ENCODE data around the gene LRBA. TPM values are rescaled to one million over a fixed set of nuclear protein-coding genes. Genes with fewer than 3 reads are reported as not detected.

LRBA gene
- total and polyA plus RNA-seq, 2 donors (not counting 3 experiments of a cell fraction or from before 2014, with no cell fraction given) = 18.0 to 35.1 TPM

GRCh38 chr4:150264595-150265161, 750.4 kb downstream of the LRBA start:
- Histone ChIP-seq H4K20me1 (replicated peaks; ENCODE audit: control insufficient read depth, extremely low read depth, insufficient read depth, low read length) (no peaks in the 10 kb centered on the region), H3K9me3 (replicated peaks; ENCODE audit: control insufficient read depth, insufficient read depth, low read length) (no peaks in the 10 kb centered on the region), H3K4me2 (ENCODE audit: insufficient read depth, low read length) (no peak overlapping the region), H3K36me3 (ENCODE audit: control insufficient read depth in 2 of 2, extremely low read depth in 1 of 2, insufficient read depth in 2 of 2, low read length in 2 of 2) (no peaks in the 10 kb centered on the region), H3K4me1 (ENCODE audit: control insufficient read depth, extremely low read depth, insufficient read depth, low read length) (no peaks in the 10 kb centered on the region), H3K27me3 (ENCODE audit: control insufficient read depth in 2 of 2, insufficient read depth in 2 of 2, low read length in 2 of 2) (no peaks in the 10 kb centered on the region), H3K9ac (replicated peaks; ENCODE audit: extremely low read depth, insufficient read depth, low read length) (no peak overlapping the region), H3K4me3 (replicated peaks in 1 of 3; ENCODE audit: insufficient read depth in 1 of 3, low read depth in 1 of 3, low read length in 3 of 3) (no peak overlapping the region), H2AFZ (ENCODE audit: low read depth, low read length) (no peak overlapping the region), H3K79me2 (ENCODE audit: control insufficient read depth, insufficient read depth, low read length) (no peaks in the 10 kb centered on the region), H3K27ac (ENCODE audit: insufficient read depth, low read depth, low read length) (no peak overlapping the region), H3K9me1 (replicated peaks; ENCODE audit: control insufficient read depth, extremely low read depth, insufficient read depth, low read length) (no peaks in the 10 kb centered on the region)
- dilution Hi-C loops (cut with MboI; ENCODE audit: extremely low pct_ligation_motif_present, low sequenced_read_pairs) = no loop called here
- intact Hi-C loops (cut with micrococcal nuclease) = no loop called here
- TF ChIP-seq FOS (IDR thresholded peaks at IDR 0.05; ENCODE audit: borderline replicate concordance, insufficient read depth, low read length) = no peak
- ChIA-PET CTCF (interaction anchor here (0.9 to 1.3 kb wide), 4 partner anchors 16 to 602 kb away, joined by 3 to 4 read pairs (median 4); no protein-coding TSS in a partner anchor), POLR2A (no interaction called here)
- DNase-seq (ENCODE audit: low read depth, low spot score) (no peak), FAIRE-seq (no peak)
- TSS peak; percentile 43 for BruUV-seq (replicated peaks)

- intact Hi-C loops (cut with micrococcal nuclease) = no loop called here
These were observed 752.5 kb downstream of the LRBA start for GRCh38 chr4:150262611-150263010.

More at GRCh38 chr4:150262611-150263010, 752.5 kb downstream of the LRBA start:
- Histone ChIP-seq H3K27me3 (ENCODE audit: control insufficient read depth in 2 of 2, insufficient read depth in 2 of 2, low read length in 2 of 2) (no peaks in the 10 kb centered on the region), H3K4me2 (ENCODE audit: insufficient read depth, low read length) (no peak overlapping the region), H3K79me2 (ENCODE audit: control insufficient read depth, insufficient read depth, low read length) (no peaks in the 10 kb centered on the region), H3K9ac (replicated peaks; ENCODE audit: extremely low read depth, insufficient read depth, low read length) (no peak overlapping the region), H3K9me1 (replicated peaks; ENCODE audit: control insufficient read depth, extremely low read depth, insufficient read depth, low read length) (no peaks in the 10 kb centered on the region), H3K4me3 (replicated peaks in 1 of 3; ENCODE audit: insufficient read depth in 1 of 3, low read depth in 1 of 3, low read length in 3 of 3) (no peak overlapping the region), H3K9me3 (replicated peaks; ENCODE audit: control insufficient read depth, insufficient read depth, low read length) (no peaks in the 10 kb centered on the region), H3K4me1 (ENCODE audit: control insufficient read depth, extremely low read depth, insufficient read depth, low read length) (peaks cover 4% of the 10 kb centered on the region), H2AFZ (ENCODE audit: low read depth, low read length) (no peak overlapping the region), H4K20me1 (replicated peaks; ENCODE audit: control insufficient read depth, extremely low read depth, insufficient read depth, low read length) (no peaks in the 10 kb centered on the region), H3K36me3 (ENCODE audit: control insufficient read depth in 2 of 2, extremely low read depth in 1 of 2, insufficient read depth in 2 of 2, low read length in 2 of 2) (no peaks in the 10 kb centered on the region), H3K27ac (ENCODE audit: insufficient read depth, low read depth, low read length) (no peak overlapping the region)
- CTCF ChIA-PET = interaction anchor here (1.0 kb wide), 1 partner anchor 18 kb away, joined by 4 read pairs; no protein-coding TSS in a partner anchor
- BruUV-seq (replicated peaks) = no TSS peak
- DNase-seq (ENCODE audit: low read depth, low spot score) (no peak), FAIRE-seq (no peak)
- dilution Hi-C loops (cut with MboI; ENCODE audit: extremely low pct_ligation_motif_present, low sequenced_read_pairs) = no loop called here
- POLR2A ChIA-PET = no interaction called here
- TF ChIP-seq CTCF (IDR thresholded peaks at IDR 0.05; ENCODE audit: extremely low read depth in 1 of 2, insufficient read depth in 1 of 2, low read depth in 1 of 2, low read length in 2 of 2) (no peak), JUN (IDR thresholded peaks at IDR 0.05; ENCODE audit: borderline replicate concordance, insufficient read depth, insufficient read length, low read depth) (no peak), FOS (IDR thresholded peaks at IDR 0.05; ENCODE audit: borderline replicate concordance, insufficient read depth, low read length) (no peak), POLR2AphosphoS5 (IDR thresholded peaks at IDR 0.05; ENCODE audit: insufficient read depth, low read depth, low read length) (no peak), GATA2 (IDR thresholded peaks at IDR 0.05; ENCODE audit: insufficient read depth, insufficient read length, low read depth, low read length) (no peak), EZH2 (IDR thresholded peaks at IDR 0.05; ENCODE audit: borderline replicate concordance, low read depth, low read length, severe bottlenecking) (no peak), MAX (IDR thresholded peaks at IDR 0.05; ENCODE audit: insufficient read depth, insufficient read length) (no peak), MYC (IDR thresholded peaks at IDR 0.05; ENCODE audit: low read depth, low read length) (no peak), POLR2A (IDR thresholded peaks at IDR 0.05; ENCODE audit: low read depth, low read length) (no peak)
